Measurements from ENCODE around the gene FAM229A. TPM values are rescaled to one million over a fixed set of nuclear protein-coding genes. Genes with fewer than 3 reads are reported as not detected.

FAM229A gene
- total RNA-seq, 1 experiment from 2014 or later = 5.6 TPM

DNA sequence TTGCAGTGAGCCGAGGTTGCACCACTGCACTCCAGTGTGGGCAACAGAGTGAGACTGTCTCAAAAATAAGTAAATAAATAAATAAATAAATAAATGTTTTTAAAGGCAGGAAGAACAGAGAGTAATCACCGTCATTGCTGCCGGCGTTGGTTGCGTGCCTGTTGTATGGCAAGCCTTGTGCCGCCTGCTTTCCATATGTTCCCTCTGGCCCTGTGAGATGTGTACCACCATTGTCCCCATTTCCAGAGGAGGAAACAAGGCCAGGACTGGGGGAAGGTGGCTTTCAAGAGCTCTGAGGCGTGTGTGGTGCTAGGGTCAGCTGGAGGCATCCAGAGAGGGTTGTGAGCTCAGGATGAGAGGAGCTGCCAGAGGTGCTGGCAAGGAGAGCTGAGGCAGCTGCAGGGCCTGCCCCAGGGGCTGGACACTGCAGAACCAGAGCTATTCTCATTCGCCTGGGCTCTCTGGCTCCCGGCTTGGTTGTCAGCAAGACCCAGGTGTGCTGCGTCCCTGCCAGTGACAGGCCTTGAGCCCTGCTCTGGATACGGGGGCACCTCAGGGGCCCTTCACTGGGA, 21.0 kb downstream of the FAM229A start:
- Mint-ChIP-seq H3K4me3 (no peak overlapping the region), H3K27ac (no peak overlapping the region; a peak in 1 of 7 replicates), H3K4me1 (peaks cover 19 to 29% of the 10 kb centered on the region in 2 experiments), H3K36me3 (ENCODE audit: insufficient read depth in 1 of 3, low read depth in 3 of 3) (no peaks in the 10 kb centered on the region), H3K27me3 (ENCODE audit: low read depth) (peaks cover 41% of the 10 kb centered on the region), H3K9me3 (no peaks in the 10 kb centered on the region)
- H3K56ac ChIP-seq (ENCODE audit: insufficient read length, low read depth, low read length) = no peak overlapping the region
- no peak for DNase-seq
- no peaks in the 10 kb centered on the region for H3K9me3 ChIP-seq (ENCODE audit: control insufficient read depth, low read depth, low read length)
- H3K23ac ChIP-seq (ENCODE audit: insufficient read length, low read depth, low read length) = no peak overlapping the region
- no peak overlapping the region for H3K27ac ChIP-seq (ENCODE audit: insufficient read length, low read depth, low read length)
- H3K79me2 ChIP-seq (ENCODE audit: insufficient read depth, low read length) = no peaks in the 10 kb centered on the region
- H4K20me1 ChIP-seq (ENCODE audit: control insufficient read depth, insufficient read depth, insufficient read length) = no peaks in the 10 kb centered on the region
- H3K79me1 ChIP-seq (ENCODE audit: insufficient read depth, low read depth, low read length, poor library complexity, severe bottlenecking) = no peaks in the 10 kb centered on the region
- H3T11ph ChIP-seq (ENCODE audit: low read length) = no peak overlapping the region
- no peak overlapping the region for H2BK20ac ChIP-seq (ENCODE audit: low read depth, low read length, poor library complexity, severe bottlenecking)
- no peak overlapping the region for H4K8ac ChIP-seq (replicated peaks; ENCODE audit: insufficient read length, low read depth, low read length)
- no peak overlapping the region for H3K4ac ChIP-seq (ENCODE audit: low read depth, low read length)
- no peak overlapping the region for H2AFZ ChIP-seq (ENCODE audit: low read length)
- H2BK12ac ChIP-seq (ENCODE audit: insufficient read length, low read depth, low read length) = no peak overlapping the region
- no peak overlapping the region for H2BK120ac ChIP-seq (ENCODE audit: low read depth, low read length, poor library complexity, severe bottlenecking)
- H4K5ac ChIP-seq (ENCODE audit: insufficient read length, low read depth, low read length) = no peak overlapping the region
- no peak overlapping the region; the same call in 1 of the 2 replicates for H3K14ac ChIP-seq (ENCODE audit: insufficient read depth, low read length)
- peaks cover 2% of the 10 kb centered on the region; the same call in 1 of the 2 replicates for H3K27me3 ChIP-seq (ENCODE audit: insufficient read depth, low read length)
- H3K9ac ChIP-seq (ENCODE audit: extremely low read depth, insufficient read length, low read length) = no peak overlapping the region
- TF ChIP-seq, protein P1, sequence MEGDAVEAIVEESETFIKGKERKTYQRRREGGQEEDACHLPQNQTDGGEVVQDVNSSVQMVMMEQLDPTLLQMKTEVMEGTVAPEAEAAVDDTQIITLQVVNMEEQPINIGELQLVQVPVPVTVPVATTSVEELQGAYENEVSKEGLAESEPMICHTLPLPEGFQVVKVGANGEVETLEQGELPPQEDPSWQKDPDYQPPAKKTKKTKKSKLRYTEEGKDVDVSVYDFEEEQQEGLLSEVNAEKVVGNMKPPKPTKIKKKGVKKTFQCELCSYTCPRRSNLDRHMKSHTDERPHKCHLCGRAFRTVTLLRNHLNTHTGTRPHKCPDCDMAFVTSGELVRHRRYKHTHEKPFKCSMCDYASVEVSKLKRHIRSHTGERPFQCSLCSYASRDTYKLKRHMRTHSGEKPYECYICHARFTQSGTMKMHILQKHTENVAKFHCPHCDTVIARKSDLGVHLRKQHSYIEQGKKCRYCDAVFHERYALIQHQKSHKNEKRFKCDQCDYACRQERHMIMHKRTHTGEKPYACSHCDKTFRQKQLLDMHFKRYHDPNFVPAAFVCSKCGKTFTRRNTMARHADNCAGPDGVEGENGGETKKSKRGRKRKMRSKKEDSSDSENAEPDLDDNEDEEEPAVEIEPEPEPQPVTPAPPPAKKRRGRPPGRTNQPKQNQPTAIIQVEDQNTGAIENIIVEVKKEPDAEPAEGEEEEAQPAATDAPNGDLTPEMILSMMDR (conservative IDR thresholded peaks at IDR 0.05) = no peak
- no peaks in the 10 kb centered on the region for H3K4me1 ChIP-seq (ENCODE audit: insufficient read depth, low read length)
- no CpG with 5 or more reads among the region's 11 CpGs for WGBS (ENCODE audit: extremely low coverage, insufficient read length, low lambda C conversion rate)
- H3K23me2 ChIP-seq (ENCODE audit: insufficient read length, low read depth, low read length, poor library complexity, severe bottlenecking) = peaks cover 2% of the 10 kb centered on the region
- no peak overlapping the region for H2BK5ac ChIP-seq (ENCODE audit: insufficient read length, low read length)
- H3K18ac ChIP-seq (ENCODE audit: insufficient read length, low read depth, low read length) = no peak overlapping the region
- H2AK5ac ChIP-seq (ENCODE audit: insufficient read length, low read length) = no peak overlapping the region
- H3K4me2 ChIP-seq (ENCODE audit: insufficient read depth, insufficient read length, low read length) = no peak overlapping the region
- H4K91ac ChIP-seq (ENCODE audit: insufficient read length, low read depth, low read length) = no peak overlapping the region
- H2BK15ac ChIP-seq (ENCODE audit: low read depth, low read length) = no peak overlapping the region
